ENCODE data around the gene BCL6.

Gene BCL6

DNA sequence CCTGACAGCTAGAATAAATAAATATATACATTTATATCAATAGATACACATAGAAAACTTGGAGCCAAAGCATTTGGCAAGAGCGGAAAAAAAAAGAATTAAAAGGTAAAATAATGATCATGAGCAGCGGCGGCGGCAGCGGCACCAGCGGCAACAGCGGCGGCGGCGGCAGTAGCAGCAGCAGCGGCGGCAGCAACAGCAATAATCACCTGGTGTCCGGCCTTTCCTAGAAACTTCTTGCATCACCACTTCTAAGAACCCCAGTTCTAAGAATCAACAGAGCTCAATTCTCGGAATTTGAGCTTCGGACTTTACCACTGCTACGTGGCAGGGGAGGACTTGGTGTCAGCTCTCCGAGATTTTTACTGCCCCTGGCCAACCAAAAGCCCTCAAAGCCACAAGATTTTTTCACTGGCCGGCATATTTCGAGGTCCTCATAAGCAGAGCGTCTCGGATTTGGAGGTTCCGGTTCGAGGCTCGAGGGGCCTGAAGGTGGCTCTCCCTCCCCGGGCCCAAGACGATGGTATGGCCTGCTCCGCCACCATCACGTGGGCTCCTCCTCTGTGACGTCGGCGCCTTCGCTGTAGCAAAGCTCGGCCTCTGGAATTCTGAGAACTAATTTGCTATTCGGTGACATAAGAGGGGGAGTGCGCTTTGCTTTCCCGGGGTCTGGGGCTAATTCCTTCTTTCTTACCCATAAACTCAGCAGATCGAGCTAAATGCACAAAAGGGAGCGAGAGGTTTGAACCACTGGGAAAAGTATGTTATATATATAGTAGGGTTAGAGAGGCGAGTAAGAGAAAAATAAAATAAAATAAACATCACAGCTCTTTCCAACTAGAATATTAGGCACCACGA, at the start of gene BCL6:
BCL6 (minus strand) TSS at position 268 of the 858 bp plus-strand sequence. CDS start 11,775 bp downstream, outside the sequence.
- TF ChIP-seq, protein P1, sequence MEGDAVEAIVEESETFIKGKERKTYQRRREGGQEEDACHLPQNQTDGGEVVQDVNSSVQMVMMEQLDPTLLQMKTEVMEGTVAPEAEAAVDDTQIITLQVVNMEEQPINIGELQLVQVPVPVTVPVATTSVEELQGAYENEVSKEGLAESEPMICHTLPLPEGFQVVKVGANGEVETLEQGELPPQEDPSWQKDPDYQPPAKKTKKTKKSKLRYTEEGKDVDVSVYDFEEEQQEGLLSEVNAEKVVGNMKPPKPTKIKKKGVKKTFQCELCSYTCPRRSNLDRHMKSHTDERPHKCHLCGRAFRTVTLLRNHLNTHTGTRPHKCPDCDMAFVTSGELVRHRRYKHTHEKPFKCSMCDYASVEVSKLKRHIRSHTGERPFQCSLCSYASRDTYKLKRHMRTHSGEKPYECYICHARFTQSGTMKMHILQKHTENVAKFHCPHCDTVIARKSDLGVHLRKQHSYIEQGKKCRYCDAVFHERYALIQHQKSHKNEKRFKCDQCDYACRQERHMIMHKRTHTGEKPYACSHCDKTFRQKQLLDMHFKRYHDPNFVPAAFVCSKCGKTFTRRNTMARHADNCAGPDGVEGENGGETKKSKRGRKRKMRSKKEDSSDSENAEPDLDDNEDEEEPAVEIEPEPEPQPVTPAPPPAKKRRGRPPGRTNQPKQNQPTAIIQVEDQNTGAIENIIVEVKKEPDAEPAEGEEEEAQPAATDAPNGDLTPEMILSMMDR (IDR thresholded peaks at IDR 0.05; ENCODE audit: low read depth, low read length, missing control alignments) = no peak
- DNase-seq (ENCODE audit: low read depth) = peak; percentile 97
- in situ Hi-C loops (cut with HindIII; ENCODE audit: low sequenced_read_pairs) = loop anchor here (5.0 to 25.0 kb wide), 7 partner anchors 77 to 1052 kb away; no protein-coding TSS in a partner anchor
- peak within 1 kb of the TSS; percentile 87 for H3K4me3 ChIP-seq (ENCODE audit: low read depth, low read length)

DNA sequence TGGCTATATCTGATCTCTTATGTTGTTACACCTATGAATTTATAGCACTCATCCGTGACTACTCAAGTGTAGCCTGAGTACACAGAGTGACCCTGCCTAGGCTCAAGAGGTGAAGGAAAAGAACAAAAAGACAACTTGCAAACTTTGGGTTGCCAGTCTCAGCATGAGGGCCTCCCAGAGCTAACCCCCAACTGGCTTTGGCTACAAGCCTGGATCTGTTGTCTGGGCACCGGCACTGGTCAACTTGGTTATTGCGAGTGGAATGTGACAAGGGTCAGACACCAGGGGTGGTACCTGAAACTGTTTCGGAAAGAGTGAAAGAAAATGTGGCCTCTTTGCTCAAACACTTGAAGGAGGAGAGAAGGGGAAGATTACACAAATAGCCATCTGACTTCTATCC, 49.5 kb upstream of the BCL6 start:
- no peak for DNase-seq (ENCODE audit: low read depth)
- TF ChIP-seq, protein P1 (IDR thresholded peaks at IDR 0.05; ENCODE audit: low read depth, low read length, missing control alignments) = no peak
- no peak overlapping the region for H3K4me3 ChIP-seq (ENCODE audit: low read depth, low read length)
- in situ Hi-C loops (cut with HindIII; ENCODE audit: low sequenced_read_pairs) = no loop called here

DNA sequence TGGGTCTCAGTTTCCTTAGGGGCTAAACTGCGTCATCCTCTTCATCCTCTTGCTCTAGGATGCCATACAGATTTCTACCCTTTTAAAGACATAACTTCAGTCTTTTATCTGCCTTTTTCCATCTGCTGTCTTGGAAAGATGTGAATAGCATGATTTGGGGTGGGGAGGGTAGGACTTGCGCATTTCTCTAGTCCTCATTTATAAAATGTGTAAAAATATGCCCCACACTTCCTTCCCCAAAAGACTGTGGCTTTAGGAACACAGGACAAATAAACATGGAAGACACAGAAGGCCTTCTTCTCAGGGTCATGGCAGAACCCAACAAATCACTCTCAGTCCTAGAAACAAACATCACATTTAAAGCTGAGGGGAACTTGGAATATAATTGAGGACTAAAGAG, 48.4 kb upstream of the BCL6 start:
- no peak for DNase-seq (ENCODE audit: low read depth)
- in situ Hi-C loops (cut with HindIII; ENCODE audit: low sequenced_read_pairs) = no loop called here
- no peak overlapping the region for H3K4me3 ChIP-seq (ENCODE audit: low read depth, low read length)
- TF ChIP-seq, protein P1 (IDR thresholded peaks at IDR 0.05; ENCODE audit: low read depth, low read length, missing control alignments) = no peak

DNA sequence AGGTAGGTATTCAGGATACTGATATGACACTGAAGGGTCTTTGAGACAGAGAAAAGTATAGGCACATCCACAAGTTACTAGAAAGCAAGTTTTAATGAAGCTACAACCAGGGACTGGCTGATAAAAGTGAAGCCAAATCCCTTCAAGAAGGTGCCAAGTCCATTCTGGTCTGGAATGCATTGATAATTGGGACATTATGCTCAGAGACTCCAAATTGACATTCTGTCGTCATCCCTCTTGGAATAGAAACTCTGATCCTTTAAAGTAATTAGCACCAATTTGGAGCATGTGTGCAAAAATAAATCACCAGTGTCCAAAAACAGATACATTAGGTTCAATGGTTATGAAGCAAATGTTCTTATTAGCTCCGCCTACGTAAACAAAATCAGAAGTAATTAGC, 47.3 kb upstream of the BCL6 start:
- TF ChIP-seq, protein P1 (IDR thresholded peaks at IDR 0.05; ENCODE audit: low read depth, low read length, missing control alignments) = no peak
- in situ Hi-C loops (cut with HindIII; ENCODE audit: low sequenced_read_pairs) = no loop called here
- peak; percentile 20 for DNase-seq (ENCODE audit: low read depth)
- H3K4me3 ChIP-seq (ENCODE audit: low read depth, low read length) = no peak overlapping the region

DNA sequence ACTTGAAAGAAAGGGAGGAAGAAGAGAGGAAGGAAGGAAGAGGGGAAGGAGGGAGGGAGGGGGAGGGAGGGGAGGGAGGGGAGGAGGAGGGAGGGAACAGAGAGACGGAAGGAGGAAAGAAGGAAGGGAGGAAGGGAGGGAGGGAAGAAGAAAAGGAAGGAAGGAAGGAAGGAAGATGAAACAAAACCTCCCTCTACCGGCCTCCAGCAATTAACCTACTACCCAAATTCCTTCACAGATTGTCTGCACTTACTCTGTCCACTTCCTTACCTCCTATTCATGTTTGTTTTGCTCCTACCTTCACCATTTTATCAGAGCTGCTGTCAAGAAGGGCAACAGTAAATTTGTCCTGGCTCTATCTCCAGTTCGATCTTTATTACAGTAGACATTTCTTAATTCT, 44.6 kb upstream of the BCL6 start:
- TF ChIP-seq, protein P1 (IDR thresholded peaks at IDR 0.05; ENCODE audit: low read depth, low read length, missing control alignments) = no peak
- no peak for DNase-seq (ENCODE audit: low read depth)

DNA sequence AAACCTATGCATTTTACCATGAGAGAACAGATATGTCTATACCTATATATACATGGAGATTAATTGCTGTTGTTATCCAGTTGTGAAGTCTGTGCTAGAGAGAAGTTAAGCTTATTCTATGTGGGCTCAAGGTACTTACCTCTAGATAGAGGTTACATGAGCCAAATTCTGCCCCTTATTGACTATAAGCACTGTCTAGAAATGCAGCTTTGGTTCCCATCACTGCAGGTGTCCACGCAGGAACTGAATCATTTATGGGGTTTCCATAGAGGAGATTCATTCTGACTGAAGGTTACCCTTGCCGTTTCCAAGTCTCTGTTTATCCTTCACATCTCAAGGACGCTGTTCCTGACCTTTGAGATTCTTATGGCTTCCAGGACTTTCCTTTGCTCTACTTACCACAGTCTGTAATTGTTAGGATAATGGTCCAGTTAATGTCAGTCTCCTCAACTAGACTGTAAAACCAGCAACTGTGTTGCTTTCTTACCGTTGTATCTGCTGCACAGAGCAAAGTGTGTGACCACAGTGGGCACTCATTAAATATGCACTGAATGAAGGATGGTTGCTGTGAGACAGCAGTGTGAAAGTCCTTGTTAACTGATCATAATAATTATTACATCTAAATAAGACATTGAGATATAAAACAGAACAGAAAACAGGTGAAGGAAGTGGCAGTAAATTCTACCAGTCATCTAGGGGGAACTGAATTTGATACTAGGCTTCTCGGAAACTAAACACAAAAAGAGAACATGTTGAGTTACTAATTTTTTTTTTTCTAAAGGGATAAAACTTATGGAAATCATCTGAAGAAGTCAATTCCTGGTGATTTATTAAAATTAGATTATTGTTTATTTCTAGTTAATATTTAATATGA, 44.0 kb upstream of the BCL6 start:
- DNase-seq (ENCODE audit: low read depth) = no peak
- no peak overlapping the region for H3K4me3 ChIP-seq (ENCODE audit: low read depth, low read length)
- in situ Hi-C loops (cut with HindIII; ENCODE audit: low sequenced_read_pairs) = no loop called here
- TF ChIP-seq, protein P1 (IDR thresholded peaks at IDR 0.05; ENCODE audit: low read depth, low read length, missing control alignments) = no peak

More for the DNA sequence above, 44.6 kb upstream of the BCL6 start:
- in situ Hi-C loops (cut with HindIII; ENCODE audit: low sequenced_read_pairs) = no loop called here
- H3K4me3 ChIP-seq (ENCODE audit: low read depth, low read length) = no peak overlapping the region
